ENCODE data around the gene FLCN.

GRCh38 chr17:17172001-17172939, 64.7 kb downstream of the FLCN start:
- TF ChIP-seq POLR2AphosphoS5 (IDR thresholded peaks at IDR 0.05; ENCODE audit: low read depth, low read length), result no peak
- no peak for TF ChIP-seq CTCF (IDR thresholded peaks at IDR 0.05)

All from Panc1 (cell line).